Liver (tissue), 3 donors: ENCODE data around the gene WWOX.
A peak's percentile ranks its signal among the peaks of the same experiment; 100 is the strongest.

Experiments used
- CTCF ChIP-seq: fragments of 150-350 bp; IDR thresholded peaks from 2 replicates; pipeline ENCODE4 v1.5.1; 2017; ENCODE audit warnings: improper control_type of control experiment, low read depth, low read length; ENCODE audit not compliant: missing input control
- EGR1 ChIP-seq, 2 donors: IDR thresholded peaks; 2 replicates each; pipeline ENCODE4 v1.6.1; 2016 to 2018; ENCODE audit warnings: antibody characterized with exemption in 2 of 2, low read depth in 2 of 2
- HNF4A ChIP-seq, 2 donors: conservative IDR thresholded peaks; 2 replicates each; pipeline ENCODE4 v1.6.1; 2016; ENCODE audit warnings: antibody characterized with exemption in 2 of 2, mild to moderate bottlenecking in 2 of 2
- JUND ChIP-seq, 2 donors: IDR thresholded peaks; 2 replicates each; pipeline ENCODE4 v1.6.1; 2016; ENCODE audit warnings: antibody characterized with exemption in 2 of 2
- NR2F2 ChIP-seq: IDR thresholded peaks from 2 replicates; pipeline ENCODE4 v1.6.1; 2016; ENCODE audit warnings: antibody characterized with exemption
- RAD21 ChIP-seq, 2 donors: IDR thresholded peaks; 2 replicates each; pipeline ENCODE4 v1.6.1; 2016; ENCODE audit warnings: antibody characterized with exemption in 2 of 2, mild to moderate bottlenecking in 2 of 2
- RXRA ChIP-seq, 2 donors: IDR thresholded peaks; 2 replicates each; pipeline ENCODE4 v1.6.1; 2017 to 2018; ENCODE audit warnings: antibody characterized with exemption in 2 of 2, mild to moderate bottlenecking in 1 of 2
- TAF1 ChIP-seq: conservative IDR thresholded peaks from 2 replicates; pipeline ENCODE4 v1.6.1; 2016; ENCODE audit warnings: antibody characterized with exemption, mild to moderate bottlenecking
- YY1 ChIP-seq: IDR thresholded peaks from 2 replicates; pipeline ENCODE4 v1.6.1; 2016; ENCODE audit warnings: antibody characterized with exemption, mild to moderate bottlenecking
- ZBTB33 ChIP-seq: IDR thresholded peaks from 2 replicates; pipeline ENCODE4 v1.6.1; 2016; ENCODE audit warnings: antibody characterized with exemption
- TF ChIP-seq, protein P1 (sequence below): IDR thresholded peaks from 2 replicates; pipeline ENCODE4 v1.6.1; 2016; ENCODE audit warnings: antibody characterized with exemption, mild to moderate bottlenecking
- TF ChIP-seq, protein P2 (sequence below): IDR thresholded peaks from 2 replicates; pipeline ENCODE4 v1.6.1; 2016; ENCODE audit warnings: antibody characterized with exemption
- TF ChIP-seq, protein P3 (sequence below): IDR thresholded peaks from 2 replicates; pipeline ENCODE4 v1.6.1; 2016; ENCODE audit warnings: antibody characterized with exemption
- donor health status: healthy.
- donor health status: healthy.

DNA sequence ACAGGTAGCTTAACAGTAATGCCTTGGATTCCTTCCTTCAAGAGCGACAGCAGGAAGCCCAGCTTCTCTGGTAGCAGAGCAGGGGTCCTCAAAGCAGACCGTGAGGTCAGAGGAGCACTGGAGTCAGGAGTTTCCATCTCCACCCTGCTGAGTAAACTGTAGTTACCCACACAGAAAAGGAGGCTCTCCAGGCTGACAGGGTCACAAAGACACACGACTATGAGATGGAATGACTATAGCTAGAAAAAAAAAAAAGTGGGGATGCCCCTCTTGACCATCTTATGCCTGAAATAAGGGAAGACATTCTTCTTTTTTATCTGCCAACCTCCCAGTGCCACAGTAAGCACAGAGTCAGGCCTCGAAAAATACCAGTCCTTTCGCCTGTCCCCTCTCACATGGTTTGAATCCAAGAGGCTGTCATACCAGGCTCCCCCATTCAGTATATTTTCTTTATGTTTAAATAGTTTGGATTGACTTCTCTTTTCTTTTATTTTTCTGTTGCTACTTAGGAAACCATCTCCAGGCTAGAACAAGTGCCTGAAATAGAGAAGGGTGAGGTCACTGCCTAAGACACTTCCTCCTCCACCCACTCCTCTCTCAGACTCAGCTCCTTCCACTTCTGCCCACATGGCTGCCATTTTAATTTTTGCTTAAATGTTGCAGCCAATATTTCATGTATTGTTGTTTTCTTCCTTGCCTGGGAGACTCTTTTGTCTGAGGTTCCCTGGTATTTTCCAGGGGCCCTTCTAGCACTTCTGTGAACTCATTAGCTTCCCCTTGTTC, 793.7 kb downstream of the WWOX start:
- TF ChIP-seq NR2F2 (no peak), CTCF (no peak), HNF4A (conservative IDR thresholded peaks at IDR 0.05) (no peak), RXRA (IDR thresholded peaks at IDR 0.05) (no peak), ZBTB33 (no peak), RAD21 (IDR thresholded peaks at IDR 0.05) (no peak), YY1 (peak; percentile 28), EGR1 (IDR thresholded peaks at IDR 0.05; ENCODE audit: low read depth in 2 of 2) (no peak), JUND (IDR thresholded peaks at IDR 0.05) (no peak), TAF1 (no peak)
- TF ChIP-seq, protein P1, sequence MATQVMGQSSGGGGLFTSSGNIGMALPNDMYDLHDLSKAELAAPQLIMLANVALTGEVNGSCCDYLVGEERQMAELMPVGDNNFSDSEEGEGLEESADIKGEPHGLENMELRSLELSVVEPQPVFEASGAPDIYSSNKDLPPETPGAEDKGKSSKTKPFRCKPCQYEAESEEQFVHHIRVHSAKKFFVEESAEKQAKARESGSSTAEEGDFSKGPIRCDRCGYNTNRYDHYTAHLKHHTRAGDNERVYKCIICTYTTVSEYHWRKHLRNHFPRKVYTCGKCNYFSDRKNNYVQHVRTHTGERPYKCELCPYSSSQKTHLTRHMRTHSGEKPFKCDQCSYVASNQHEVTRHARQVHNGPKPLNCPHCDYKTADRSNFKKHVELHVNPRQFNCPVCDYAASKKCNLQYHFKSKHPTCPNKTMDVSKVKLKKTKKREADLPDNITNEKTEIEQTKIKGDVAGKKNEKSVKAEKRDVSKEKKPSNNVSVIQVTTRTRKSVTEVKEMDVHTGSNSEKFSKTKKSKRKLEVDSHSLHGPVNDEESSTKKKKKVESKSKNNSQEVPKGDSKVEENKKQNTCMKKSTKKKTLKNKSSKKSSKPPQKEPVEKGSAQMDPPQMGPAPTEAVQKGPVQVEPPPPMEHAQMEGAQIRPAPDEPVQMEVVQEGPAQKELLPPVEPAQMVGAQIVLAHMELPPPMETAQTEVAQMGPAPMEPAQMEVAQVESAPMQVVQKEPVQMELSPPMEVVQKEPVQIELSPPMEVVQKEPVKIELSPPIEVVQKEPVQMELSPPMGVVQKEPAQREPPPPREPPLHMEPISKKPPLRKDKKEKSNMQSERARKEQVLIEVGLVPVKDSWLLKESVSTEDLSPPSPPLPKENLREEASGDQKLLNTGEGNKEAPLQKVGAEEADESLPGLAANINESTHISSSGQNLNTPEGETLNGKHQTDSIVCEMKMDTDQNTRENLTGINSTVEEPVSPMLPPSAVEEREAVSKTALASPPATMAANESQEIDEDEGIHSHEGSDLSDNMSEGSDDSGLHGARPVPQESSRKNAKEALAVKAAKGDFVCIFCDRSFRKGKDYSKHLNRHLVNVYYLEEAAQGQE, result no peak
- TF ChIP-seq, protein P2, sequence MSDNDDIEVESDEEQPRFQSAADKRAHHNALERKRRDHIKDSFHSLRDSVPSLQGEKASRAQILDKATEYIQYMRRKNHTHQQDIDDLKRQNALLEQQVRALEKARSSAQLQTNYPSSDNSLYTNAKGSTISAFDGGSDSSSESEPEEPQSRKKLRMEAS, result no peak
- TF ChIP-seq, protein P3, sequence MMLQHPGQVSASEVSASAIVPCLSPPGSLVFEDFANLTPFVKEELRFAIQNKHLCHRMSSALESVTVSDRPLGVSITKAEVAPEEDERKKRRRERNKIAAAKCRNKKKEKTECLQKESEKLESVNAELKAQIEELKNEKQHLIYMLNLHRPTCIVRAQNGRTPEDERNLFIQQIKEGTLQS, result no peak
